GM19240 (cell line): Measurements from ENCODE around the gene TBX15.

ENCODE experiments used
- DNase-seq: peaks from one replicate; pipeline ENCODE4 v3.0.0; 2011; ENCODE audit warnings: low spot score; ENCODE audit not compliant: insufficient read length

TBX15 gene

GRCh38 chr1:118988186-118989005 is at the start of gene TBX15:
TSS of gene TBX15 (minus strand) at chr1:118988343. CDS start at chr1:118987795, 548 bp downstream.
- no peak for DNase-seq

GRCh38 chr1:119034359-119034758 is 46.2 kb upstream of the TBX15 start:
- DNase-seq = no peak

- no peak for DNase-seq
Observed at GRCh38 chr1:119032986-119033385, 44.8 kb upstream of the TBX15 start.

GRCh38 chr1:119027759-119028158 is 39.6 kb upstream of the TBX15 start:
- DNase-seq = no peak

GRCh38 chr1:119026956-119027355 is 38.8 kb upstream of the TBX15 start:
- DNase-seq = no peak

GRCh38 chr1:119015547-119015946 is 27.4 kb upstream of the TBX15 start:
- no peak for DNase-seq

- no peak for DNase-seq
Observed at GRCh38 chr1:119012383-119012782, 24.2 kb upstream of the TBX15 start.

- no peak for DNase-seq
Observed at GRCh38 chr1:119011706-119012105, 23.6 kb upstream of the TBX15 start.

- no peak for DNase-seq
Observed at GRCh38 chr1:119011116-119011515, 23.0 kb upstream of the TBX15 start.

- DNase-seq = no peak
Observed at GRCh38 chr1:119010201-119010600, 22.1 kb upstream of the TBX15 start.

GRCh38 chr1:119009312-119009655 is 21.1 kb upstream of the TBX15 start:
- DNase-seq = no peak

GRCh38 chr1:119008483-119009311 is 20.6 kb upstream of the TBX15 start:
- no peak for DNase-seq

- DNase-seq = no peak
Observed at GRCh38 chr1:119007670-119008482, 19.7 kb upstream of the TBX15 start.

- no peak for DNase-seq
Observed at GRCh38 chr1:119007339-119007669, 19.2 kb upstream of the TBX15 start.

- DNase-seq = no peak
Observed at GRCh38 chr1:119006406-119007279, 18.5 kb upstream of the TBX15 start.

GRCh38 chr1:119005724-119006405 is 17.7 kb upstream of the TBX15 start:
- DNase-seq = no peak

- DNase-seq = no peak
Observed at GRCh38 chr1:119004781-119005180, 16.6 kb upstream of the TBX15 start.

GRCh38 chr1:119004129-119004527 is 16.0 kb upstream of the TBX15 start:
- DNase-seq = no peak

- DNase-seq = no peak
Observed at GRCh38 chr1:119003413-119004128, 15.4 kb upstream of the TBX15 start.
